Suprapubic skin (tissue), 4 donors: ENCODE data around the gene CDH22. TPM values are rescaled to one million over a fixed set of nuclear protein-coding genes. Genes with fewer than 3 reads are reported as not detected.

Experiments used
- DNase-seq, 2 donors: peaks; one replicate each; pipeline ENCODE4 v3.0.0-alpha.2; 2019; ENCODE audit warnings: low spot score in 2 of 2
- H3K27ac ChIP-seq: fragments of 200-600 bp; sonication (generic); one replicate; pipeline ENCODE4 v1.5.1; 2019
- H3K27me3 ChIP-seq: fragments of 200-600 bp; sonication (generic); one replicate; pipeline ENCODE4 v1.5.1; 2019
- H3K36me3 ChIP-seq: fragments of 200-600 bp; sonication (generic); one replicate; pipeline ENCODE4 v1.5.1; 2019
- H3K4me1 ChIP-seq: fragments of 200-600 bp; sonication (generic); one replicate; pipeline ENCODE4 v1.5.1; 2019
- H3K4me3 ChIP-seq: fragments of 200-600 bp; sonication (generic); one replicate; pipeline ENCODE4 v1.5.1; 2019; ENCODE audit warnings: mild to moderate bottlenecking
- H3K9me3 ChIP-seq: fragments of 200-600 bp; sonication (generic); one replicate; pipeline ENCODE4 v1.5.1; 2019
- CTCF ChIP-seq, 2 donors: fragments of 200-600 bp in 1 of 2; fragments of 450-650 bp in 1 of 2; sonication (generic) in 1 of 2; IDR thresholded peaks; one replicate each; pipeline ENCODE4 v1.5.1; 2016 to 2019; ENCODE audit warnings: antibody characterized with exemption in 2 of 2, mild to moderate bottlenecking in 1 of 2, moderate library complexity in 1 of 2
- EP300 ChIP-seq: sonication (generic); formaldehyde crosslinking; IDR thresholded peaks from one replicate; pipeline ENCODE4 v1.6.1; 2017; ENCODE audit warnings: antibody characterized with exemption
- POLR2A ChIP-seq, 2 donors: fragments of 450-650 bp; IDR thresholded peaks; one replicate each; pipeline ENCODE4 v1.6.1; 2017; ENCODE audit warnings: antibody characterized with exemption in 2 of 2, mild to moderate bottlenecking in 2 of 2, moderate library complexity in 2 of 2
- POLR2AphosphoS5 ChIP-seq, 3 donors: sonication (generic); formaldehyde crosslinking; IDR thresholded peaks; one replicate each; pipeline ENCODE4 v1.6.1; 2017; ENCODE audit warnings: antibody characterized with exemption in 3 of 3
- WGBS: methylation state at CpG from one replicate; pipeline ENCODE4 v1.1.5; 2018; 5-methylcytosine and 5-hydroxymethylcytosine counted together
- total RNA-seq, 4 donors: library from RNA; depleted of rRNA; stranded (reverse); fragments of >200 nt; gene quantifications; one replicate each; pipeline ENCODE4 v1.1.0, GENCODE V29; 2016

Gene CDH22
- total RNA-seq, 4 donors from 2014 or later, result 2.6 to 5.1 (median 3.3) TPM

- Histone ChIP-seq H3K36me3 (no peaks in the 10 kb centered on the region), H3K9me3 (no peaks in the 10 kb centered on the region), H3K27ac (no peak overlapping the region), H3K27me3 (peaks cover 61% of the 10 kb centered on the region), H3K4me1 (peaks cover 21% of the 10 kb centered on the region), H3K4me3 (no peak overlapping the region)
- TF ChIP-seq CTCF (IDR thresholded peaks at IDR 0.05) (no peak), POLR2AphosphoS5 (IDR thresholded peaks at IDR 0.05) (no peak), POLR2A (IDR thresholded peaks at IDR 0.05) (no peak), EP300 (no peak)
- WGBS, result 61% methylated on average over 3 of the region's 3 CpGs
- no peak for DNase-seq
Observed at GRCh38 chr20:46336735-46337134, 28.4 kb upstream of the CDH22 start.

DNA sequence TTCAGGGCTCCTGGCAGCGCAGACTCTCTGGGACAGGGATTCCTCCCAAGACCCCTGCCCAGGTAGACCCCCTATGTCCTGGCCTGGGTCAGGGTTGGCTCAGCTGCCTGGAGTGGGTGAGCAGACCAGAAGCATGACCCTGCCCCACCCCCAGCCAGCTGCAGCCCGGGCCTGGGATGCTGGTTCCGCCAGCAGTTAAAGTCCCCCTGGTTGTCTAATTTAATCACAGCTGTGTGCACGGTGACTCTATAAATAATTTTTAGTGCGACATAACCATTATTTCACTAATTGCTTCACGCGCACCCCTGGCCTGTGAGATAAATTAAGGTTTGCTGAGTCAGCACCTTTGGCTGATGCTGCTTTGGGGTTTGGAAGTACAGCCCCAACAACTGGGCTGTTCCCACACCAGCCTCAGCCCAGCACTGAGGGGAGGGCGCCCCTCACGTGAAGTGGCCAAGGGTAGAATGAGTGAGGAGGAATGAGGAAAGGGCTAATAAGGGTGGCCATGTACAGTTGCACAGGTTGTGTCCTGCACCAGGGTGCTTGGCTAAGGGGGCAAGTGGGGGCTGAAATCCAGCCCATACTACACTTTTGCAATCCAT is 26.1 kb upstream of the CDH22 start:
- DNase-seq, result no peak
- H3K27me3 ChIP-seq, result peaks cover 55% of the 10 kb centered on the region
- no peaks in the 10 kb centered on the region for H3K36me3 ChIP-seq
- no peak overlapping the region for H3K4me3 ChIP-seq
- H3K27ac ChIP-seq, result no peak overlapping the region
- WGBS, result 51% methylated on average over 7 of the region's 9 CpGs
- no peaks in the 10 kb centered on the region for H3K9me3 ChIP-seq
- H3K4me1 ChIP-seq, result peaks cover 43% of the 10 kb centered on the region
- no peak for TF ChIP-seq POLR2A (IDR thresholded peaks at IDR 0.05)
- no peak for TF ChIP-seq POLR2AphosphoS5 (IDR thresholded peaks at IDR 0.05)
- no peak for TF ChIP-seq EP300
- no peak for TF ChIP-seq CTCF (IDR thresholded peaks at IDR 0.05)

GRCh38 chr20:46333161-46333991 is 25.1 kb upstream of the CDH22 start:
- WGBS, result 71% methylated on average over 4 of the region's 8 CpGs
- peaks cover 60% of the 10 kb centered on the region for H3K27me3 ChIP-seq
- TF ChIP-seq POLR2A (IDR thresholded peaks at IDR 0.05) (no peak), POLR2AphosphoS5 (IDR thresholded peaks at IDR 0.05) (no peak), EP300 (no peak), CTCF (IDR thresholded peaks at IDR 0.05) (no peak)
- no peaks in the 10 kb centered on the region for H3K36me3 ChIP-seq
- no peak overlapping the region for H3K4me3 ChIP-seq
- no peak overlapping the region for H3K27ac ChIP-seq
- H3K4me1 ChIP-seq, result peaks cover 45% of the 10 kb centered on the region
- H3K9me3 ChIP-seq, result no peaks in the 10 kb centered on the region
- no peak for DNase-seq

- no peak overlapping the region for H3K4me3 ChIP-seq
- no peaks in the 10 kb centered on the region for H3K36me3 ChIP-seq
- H3K27me3 ChIP-seq, result peaks cover 59% of the 10 kb centered on the region
- TF ChIP-seq POLR2A (IDR thresholded peaks at IDR 0.05) (no peak), POLR2AphosphoS5 (IDR thresholded peaks at IDR 0.05) (no peak), EP300 (no peak), CTCF (IDR thresholded peaks at IDR 0.05) (no peak)
- no peaks in the 10 kb centered on the region for H3K9me3 ChIP-seq
- 30% methylated on average over 11 of the region's 12 CpGs for WGBS
- H3K27ac ChIP-seq, result no peak overlapping the region
- DNase-seq, result no peak
- H3K4me1 ChIP-seq, result peaks cover 45% of the 10 kb centered on the region
Observed at GRCh38 chr20:46332373-46333160, 24.3 kb upstream of the CDH22 start.
